Stomach (tissue), 9 donors: ENCODE results near the gene PSMG2. TPM values are rescaled to one million over a fixed set of nuclear protein-coding genes. Genes with fewer than 3 reads are reported as not detected.
A peak's percentile ranks its signal among the peaks of the same experiment; 100 is the strongest.

Experiments
- DNase-seq, 2 donors: peaks; one replicate each; pipeline versions ENCODE4 v3.0.0 to v3.0.0-alpha.2; 2013 to 2019
- H3K27ac ChIP-seq, 5 donors: fragments of 200-600 bp in 4 of 5; sonication (generic) in 4 of 5; one replicate each; pipeline ENCODE4 v1.5.1; 2013 to 2019; ENCODE audit warnings: mild to moderate bottlenecking in 1 of 5, moderate library complexity in 1 of 5
- H3K27me3 ChIP-seq, 3 donors: fragments of 200-600 bp; sonication (generic); one replicate each; pipeline ENCODE4 v1.5.1; 2017 to 2019; ENCODE audit warnings: mixed run types in 1 of 3
- H3K36me3 ChIP-seq, 4 donors: fragments of 200-600 bp; sonication (generic); 1 replicate in 3 of 4; 2 replicates in 1 of 4; pipeline ENCODE4 v1.5.1; 2016 to 2019
- H3K4me1 ChIP-seq, 4 donors: fragments of 200-600 bp; sonication (generic); one replicate each; pipeline ENCODE4 v1.5.1; 2016 to 2019
- H3K4me3 ChIP-seq, 4 donors: fragments of 200-600 bp; sonication (generic) in 3 of 4; one replicate each; pipeline ENCODE4 v1.5.1; 2016 to 2019; ENCODE audit warnings: mild to moderate bottlenecking in 1 of 4
- H3K9me3 ChIP-seq, 4 donors: fragments of 200-600 bp; sonication (generic); one replicate each; pipeline ENCODE4 v1.5.1; 2016 to 2019
- EP300 ChIP-seq: sonication (generic); formaldehyde crosslinking; IDR thresholded peaks from one replicate; pipeline ENCODE4 v1.6.1; 2017; ENCODE audit warnings: antibody characterized with exemption
- POLR2A ChIP-seq, 4 donors: fragments of 450-650 bp; IDR thresholded peaks; one replicate each; pipeline ENCODE4 v1.6.1; 2016; ENCODE audit warnings: antibody characterized with exemption in 4 of 4, control low read depth in 2 of 4, mild to moderate bottlenecking in 1 of 4, moderate library complexity in 1 of 4
- POLR2AphosphoS5 ChIP-seq, 3 donors: sonication (generic); formaldehyde crosslinking; IDR thresholded peaks; one replicate each; pipeline ENCODE4 v1.6.1; 2016; ENCODE audit warnings: antibody characterized with exemption in 3 of 3
- WGBS, 5 donors: extraction: QIAGEN DNeasy Blood & Tissue Kit in 3 of 5; methylation state at CpG; one replicate each; pipeline versions ENCODE4 v1.1.5 to v1.1.7; 2013 to 2018; 5-methylcytosine and 5-hydroxymethylcytosine counted together
- intact Hi-C: fragments of 100-400 bp; cut with DNase I; formaldehyde crosslinking; loops from one replicate; pipeline ENCODE4 v1.15.1; 2023; ENCODE audit warnings: low total_unique reads
- polyA plus RNA-seq, 3 donors: library from polyadenylated mRNA; stranded (reverse); fragments of 200-250 nt; gene quantifications; one replicate each; pipeline ENCODE4 v1.2.3, GENCODE V29; 2013
- total RNA-seq, 5 donors: library from RNA; depleted of rRNA; stranded (reverse); fragments of >200 nt; gene quantifications; one replicate each; pipeline versions ENCODE4 v1.1.0 to v1.2.3, GENCODE V29; 2014 to 2016
- TF ChIP-seq, protein P1 (sequence below), 7 experiments: fragments of 450-650 bp in 4 of 7; fragments of 200-600 bp in 3 of 7; sonication (generic) in 3 of 7; IDR thresholded peaks; one replicate each; pipeline ENCODE4 v1.5.1; 2016 to 2019; ENCODE audit warnings: antibody characterized with exemption in 7 of 7, control low read depth in 2 of 7, mild to moderate bottlenecking in 1 of 7
- donor health status: healthy with polysubstance abuse.
- donor health status: Bipolar disorder and iron deficiency.
- donor health status: healthy.

PSMG2 gene
- total and polyA plus RNA-seq, 8 donors, result 11.6 to 106 (median 62.6) TPM

DNA sequence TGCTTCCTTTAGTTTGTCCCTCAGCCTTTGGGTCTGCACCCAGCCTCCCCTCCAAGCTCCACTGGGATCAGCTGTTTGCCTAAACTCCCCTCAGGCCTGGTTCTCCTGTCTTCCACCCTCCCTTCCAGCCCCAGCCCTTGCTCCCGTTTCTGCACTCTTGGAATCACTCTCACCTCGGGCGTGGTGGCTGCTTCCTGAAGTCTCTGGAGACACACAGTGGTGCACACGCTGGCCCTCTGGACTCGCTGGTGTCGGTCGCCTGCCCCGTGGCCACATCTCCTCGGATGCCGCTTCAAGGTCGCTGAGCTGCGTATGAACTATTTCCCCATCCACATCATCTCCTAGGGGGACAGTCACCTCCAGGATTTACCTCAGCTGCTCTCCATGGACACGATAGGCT lies 46.3 kb downstream of the PSMG2 start:
- Histone ChIP-seq H3K4me1 (no peaks in the 10 kb centered on the region), H3K4me3 (no peak overlapping the region), H3K27ac (no peak overlapping the region), H3K36me3 (no peaks in the 10 kb centered on the region), H3K27me3 (no peaks in the 10 kb centered on the region), H3K9me3 (no peaks in the 10 kb centered on the region)
- TF ChIP-seq, protein P1, sequence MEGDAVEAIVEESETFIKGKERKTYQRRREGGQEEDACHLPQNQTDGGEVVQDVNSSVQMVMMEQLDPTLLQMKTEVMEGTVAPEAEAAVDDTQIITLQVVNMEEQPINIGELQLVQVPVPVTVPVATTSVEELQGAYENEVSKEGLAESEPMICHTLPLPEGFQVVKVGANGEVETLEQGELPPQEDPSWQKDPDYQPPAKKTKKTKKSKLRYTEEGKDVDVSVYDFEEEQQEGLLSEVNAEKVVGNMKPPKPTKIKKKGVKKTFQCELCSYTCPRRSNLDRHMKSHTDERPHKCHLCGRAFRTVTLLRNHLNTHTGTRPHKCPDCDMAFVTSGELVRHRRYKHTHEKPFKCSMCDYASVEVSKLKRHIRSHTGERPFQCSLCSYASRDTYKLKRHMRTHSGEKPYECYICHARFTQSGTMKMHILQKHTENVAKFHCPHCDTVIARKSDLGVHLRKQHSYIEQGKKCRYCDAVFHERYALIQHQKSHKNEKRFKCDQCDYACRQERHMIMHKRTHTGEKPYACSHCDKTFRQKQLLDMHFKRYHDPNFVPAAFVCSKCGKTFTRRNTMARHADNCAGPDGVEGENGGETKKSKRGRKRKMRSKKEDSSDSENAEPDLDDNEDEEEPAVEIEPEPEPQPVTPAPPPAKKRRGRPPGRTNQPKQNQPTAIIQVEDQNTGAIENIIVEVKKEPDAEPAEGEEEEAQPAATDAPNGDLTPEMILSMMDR (IDR thresholded peaks at IDR 0.05), result no peak
- TF ChIP-seq POLR2AphosphoS5 (IDR thresholded peaks at IDR 0.05), result no peak
- TF ChIP-seq EP300, result no peak
- no peak for TF ChIP-seq POLR2A (IDR thresholded peaks at IDR 0.05)
- DNase-seq, result no peak
- WGBS, 5 donors, result 73 to 83% (median 79%) methylated on average over 13 of the region's 13 CpGs
- intact Hi-C loops, result loop anchor here (10.0 kb wide), 1 partner anchor 146 kb away; no protein-coding TSS in a partner anchor

DNA sequence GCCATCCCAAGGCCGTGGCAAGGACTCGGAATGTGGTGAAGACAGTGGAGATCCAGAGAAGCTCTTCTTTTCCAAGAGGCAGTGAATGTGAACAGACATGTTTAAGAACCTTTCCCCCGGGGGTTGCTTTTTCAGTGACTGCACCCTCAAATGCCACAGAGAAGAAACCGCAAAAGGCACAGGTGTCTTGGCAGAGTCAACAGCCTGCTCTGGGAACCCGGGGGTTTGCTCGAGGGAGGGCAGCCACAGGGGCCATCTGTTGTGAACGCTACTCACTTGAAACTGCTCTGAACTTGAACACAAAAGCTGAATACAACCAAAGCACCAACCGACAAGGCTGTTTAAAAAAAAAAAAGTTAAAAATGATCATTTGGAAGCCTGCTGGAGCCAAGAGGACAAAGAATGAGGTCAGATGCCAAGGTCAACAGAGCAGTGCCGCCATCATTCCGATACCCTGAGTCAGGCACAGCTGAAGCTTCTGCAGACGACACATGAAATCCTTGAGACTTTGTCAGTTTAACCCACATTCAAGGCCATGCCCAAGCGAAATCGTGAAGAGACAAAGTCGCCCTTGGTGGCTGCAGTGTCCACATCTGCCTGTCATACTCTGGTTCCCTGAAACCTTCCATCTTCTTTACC lies 47.4 kb downstream of the PSMG2 start:
- H3K4me1 ChIP-seq, result no peaks in the 10 kb centered on the region
- peak in 1 of 2 donors; percentile 26 for DNase-seq
- H3K27ac ChIP-seq, result no peak overlapping the region
- WGBS, 5 donors, result 72 to 80% (median 78%) methylated on average over 14 of the region's 14 CpGs
- intact Hi-C loops, result no loop called here
- H3K9me3 ChIP-seq, result no peaks in the 10 kb centered on the region
- no peaks in the 10 kb centered on the region for H3K27me3 ChIP-seq
- H3K4me3 ChIP-seq, result no peak overlapping the region
- no peaks in the 10 kb centered on the region for H3K36me3 ChIP-seq
- TF ChIP-seq POLR2AphosphoS5 (IDR thresholded peaks at IDR 0.05), result no peak
- no peak for TF ChIP-seq POLR2A (IDR thresholded peaks at IDR 0.05)
- no peak for TF ChIP-seq EP300
- TF ChIP-seq, protein P1 (IDR thresholded peaks at IDR 0.05), result no peak

- Histone ChIP-seq H3K36me3 (no peaks in the 10 kb centered on the region), H3K9me3 (no peaks in the 10 kb centered on the region), H3K4me3 (no peak overlapping the region), H3K27ac (no peak overlapping the region), H3K27me3 (no peaks in the 10 kb centered on the region), H3K4me1 (no peaks in the 10 kb centered on the region)
- 92 to 94% (median 94%) methylated on average over 16 to 18 of the region's 18 CpGs for WGBS, 5 donors
- no peak for TF ChIP-seq POLR2A (IDR thresholded peaks at IDR 0.05)
- TF ChIP-seq, protein P1 (IDR thresholded peaks at IDR 0.05), result no peak
- DNase-seq, result no peak
- intact Hi-C loops, result no loop called here
Measured at GRCh38 chr18:12750715-12751502, 48.1 kb downstream of the PSMG2 start.

DNA sequence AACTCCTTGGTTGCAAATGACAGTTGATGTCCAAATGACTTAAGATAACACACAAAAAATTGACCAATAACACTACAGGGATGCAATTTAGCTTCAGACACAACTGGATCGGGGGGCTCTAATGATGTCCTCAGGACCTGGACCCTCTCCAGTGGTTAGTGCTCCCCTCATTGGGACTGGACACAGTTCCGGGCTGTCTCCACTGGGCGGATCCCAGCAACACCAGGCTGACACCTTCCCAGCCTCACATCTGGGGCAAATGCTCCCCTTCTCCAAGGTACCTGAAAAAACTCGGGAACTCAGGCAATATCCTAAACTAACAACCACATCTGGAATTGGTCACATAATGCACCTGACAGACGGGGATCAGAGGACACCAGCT lies 48.7 kb downstream of the PSMG2 start:
- TF ChIP-seq POLR2AphosphoS5 (IDR thresholded peaks at IDR 0.05), result no peak
- TF ChIP-seq POLR2A (IDR thresholded peaks at IDR 0.05), result no peak
- TF ChIP-seq, protein P1 (IDR thresholded peaks at IDR 0.05), result no peak
- no peak for TF ChIP-seq EP300
- Histone ChIP-seq H3K9me3 (no peaks in the 10 kb centered on the region), H3K4me1 (no peaks in the 10 kb centered on the region), H3K27ac (no peak overlapping the region), H3K27me3 (no peaks in the 10 kb centered on the region), H3K36me3 (no peaks in the 10 kb centered on the region), H3K4me3 (no peak overlapping the region)
- intact Hi-C loops, result no loop called here
- DNase-seq, result no peak
- WGBS, 5 donors, result 81 to 96% (median 88%) methylated on average over 5 of the region's 5 CpGs
